H9 (cell line): ENCODE results near the gene SLC4A5. TPM values are rescaled to one million over a fixed set of nuclear protein-coding genes. Genes with fewer than 3 reads are reported as not detected.

ENCODE experiments used
- DNase-seq: peaks from one replicate; pipeline ENCODE4 v3.0.0-alpha.2; 2017
- H2AFZ ChIP-seq: one replicate; pipeline ENCODE4 v1.6.1; 2013; ENCODE audit warnings: mild to moderate bottlenecking, low read length, control low read depth, moderate library complexity
- H2AK5ac ChIP-seq: 2 replicates; pipeline ENCODE4 v1.6.1; 2013; ENCODE audit warnings: low read length, control low read depth, mixed read lengths; ENCODE audit not compliant: insufficient read length
- H2BK120ac ChIP-seq: one replicate; pipeline ENCODE4 v1.6.1; 2013; ENCODE audit warnings: low read depth, mild to moderate bottlenecking, low read length, control low read depth, inconsistent platforms; ENCODE audit not compliant: poor library complexity, severe bottlenecking
- H2BK12ac ChIP-seq: 2 replicates; pipeline ENCODE4 v1.6.1; 2013; ENCODE audit warnings: low read length, control low read depth, mixed read lengths, low read depth; ENCODE audit not compliant: insufficient read length
- H2BK15ac ChIP-seq: 2 replicates; pipeline ENCODE4 v1.6.1; 2013; ENCODE audit warnings: low read depth, low read length, control low read depth
- H2BK20ac ChIP-seq: one replicate; pipeline ENCODE4 v1.6.1; 2013; ENCODE audit warnings: low read depth, mild to moderate bottlenecking, low read length, control low read depth, inconsistent platforms; ENCODE audit not compliant: poor library complexity, severe bottlenecking
- H2BK5ac ChIP-seq: 2 replicates; pipeline ENCODE4 v1.6.1; 2013; ENCODE audit warnings: low read length, control low read depth, mixed read lengths; ENCODE audit not compliant: insufficient read length
- H3K14ac ChIP-seq: 2 replicates; pipeline ENCODE4 v1.6.1; 2013; ENCODE audit warnings: low read length, control low read depth; ENCODE audit not compliant: insufficient read depth
- H3K18ac ChIP-seq: 2 replicates; pipeline ENCODE4 v1.6.1; 2013; ENCODE audit warnings: low read depth, mild to moderate bottlenecking, mixed read lengths, low read length, control low read depth; ENCODE audit not compliant: insufficient read length
- H3K23ac ChIP-seq: 2 replicates; pipeline ENCODE4 v1.6.1; 2013; ENCODE audit warnings: low read length, control low read depth, mixed read lengths, low read depth; ENCODE audit not compliant: insufficient read length
- H3K23me2 ChIP-seq: 2 replicates; pipeline ENCODE4 v1.6.1; 2013; ENCODE audit warnings: low read depth, mild to moderate bottlenecking, mixed read lengths, low read length, control low read depth; ENCODE audit not compliant: insufficient read length, poor library complexity, severe bottlenecking
- H3K27ac ChIP-seq: 2 replicates; pipeline ENCODE4 v1.5.1; 2013; ENCODE audit warnings: low read length, control low read depth, mixed read lengths, low read depth; ENCODE audit not compliant: insufficient read length
- H3K27me3 ChIP-seq: 2 replicates; pipeline ENCODE4 v1.6.1; 2013; ENCODE audit warnings: low read length, control low read depth, inconsistent platforms; ENCODE audit not compliant: insufficient read depth
- H3K4ac ChIP-seq: 2 replicates; pipeline ENCODE4 v1.6.1; 2013; ENCODE audit warnings: low read depth, mild to moderate bottlenecking, control low read depth, inconsistent platforms, low read length, moderate library complexity
- H3K4me1 ChIP-seq: 2 replicates; pipeline ENCODE4 v1.6.1; 2013; ENCODE audit warnings: low read length, control low read depth, inconsistent platforms; ENCODE audit not compliant: insufficient read depth
- H3K4me2 ChIP-seq: 2 replicates; pipeline ENCODE4 v1.6.1; 2013; ENCODE audit warnings: low read length, control low read depth, mixed read lengths; ENCODE audit not compliant: insufficient read length, insufficient read depth
- H3K56ac ChIP-seq: 2 replicates; pipeline ENCODE4 v1.6.1; 2013; ENCODE audit warnings: low read depth, mild to moderate bottlenecking, mixed read lengths, low read length, control low read depth; ENCODE audit not compliant: insufficient read length
- H3K79me1 ChIP-seq: 2 replicates; pipeline ENCODE4 v1.6.1; 2013; ENCODE audit warnings: low read depth, mild to moderate bottlenecking, moderate library complexity, low read length, control low read depth, inconsistent platforms; ENCODE audit not compliant: insufficient read depth, poor library complexity, severe bottlenecking
- H3K79me2 ChIP-seq: 2 replicates; pipeline ENCODE4 v1.6.1; 2013; ENCODE audit warnings: low read length, control low read depth, inconsistent platforms; ENCODE audit not compliant: insufficient read depth
- H3K9ac ChIP-seq: 2 replicates; pipeline ENCODE4 v1.6.1; 2013; ENCODE audit warnings: low read length, control low read depth, mixed read lengths; ENCODE audit not compliant: insufficient read length; ENCODE audit errors: extremely low read depth
- H3K9me3 ChIP-seq: one replicate; pipeline ENCODE4 v1.6.1; 2013; ENCODE audit warnings: low read depth, low read length, inconsistent platforms; ENCODE audit not compliant: control insufficient read depth
- H3T11ph ChIP-seq: one replicate; pipeline ENCODE4 v1.6.1; 2013; ENCODE audit warnings: mild to moderate bottlenecking, low read length, control low read depth, inconsistent platforms
- H4K20me1 ChIP-seq: one replicate; pipeline ENCODE4 v1.6.1; 2013; ENCODE audit not compliant: control insufficient read depth, insufficient read length, insufficient read depth
- H4K5ac ChIP-seq: 2 replicates; pipeline ENCODE4 v1.6.1; 2013; ENCODE audit warnings: low read depth, mild to moderate bottlenecking, mixed read lengths, low read length, control low read depth; ENCODE audit not compliant: insufficient read length
- H4K8ac ChIP-seq: replicated peaks from 2 replicates; pipeline ENCODE4 v1.6.1; 2013; ENCODE audit warnings: low read length, control low read depth, mixed read lengths, low read depth; ENCODE audit not compliant: insufficient read length
- H4K91ac ChIP-seq: 2 replicates; pipeline ENCODE4 v1.6.1; 2013; ENCODE audit warnings: low read depth, mild to moderate bottlenecking, moderate library complexity, mixed read lengths, low read length, control low read depth; ENCODE audit not compliant: insufficient read length
- H3K27ac Mint-ChIP-seq, 3 experiments: 2 replicates in 2 of 3; 3 replicates in 1 of 3; pipeline ENCODE4 v1.8.0; 2020 to 2021; ENCODE audit warnings: mixed read lengths in 3 of 3, mild to moderate bottlenecking in 1 of 3, moderate library complexity in 1 of 3
- H3K27me3 Mint-ChIP-seq: 2 replicates; pipeline ENCODE4 v1.8.0; 2021; ENCODE audit warnings: low read depth, mild to moderate bottlenecking, moderate library complexity, mixed read lengths
- H3K36me3 Mint-ChIP-seq, 3 experiments: 2 replicates in 2 of 3; 3 replicates in 1 of 3; pipeline ENCODE4 v1.8.0; 2020 to 2021; ENCODE audit warnings: low read depth in 3 of 3, mixed read lengths in 3 of 3; ENCODE audit not compliant: insufficient read depth in 1 of 3
- H3K4me1 Mint-ChIP-seq, 2 experiments: 2 replicates each; pipeline ENCODE4 v1.8.0; 2020; ENCODE audit warnings: mixed read lengths in 2 of 2
- H3K4me3 Mint-ChIP-seq, 2 experiments: 2 replicates in 1 of 2; 3 replicates in 1 of 2; pipeline ENCODE4 v1.8.0; 2020 to 2021; ENCODE audit warnings: mild to moderate bottlenecking in 2 of 2, mixed read lengths in 2 of 2, moderate library complexity in 1 of 2
- H3K9me3 Mint-ChIP-seq, 2 experiments: 2 replicates in 1 of 2; 3 replicates in 1 of 2; pipeline ENCODE4 v1.8.0; 2020; ENCODE audit warnings: mild to moderate bottlenecking in 2 of 2, mixed read lengths in 2 of 2, moderate library complexity in 1 of 2
- CTCF ChIP-seq: fragments of 200-600 bp; sonication (generic); conservative IDR thresholded peaks from 3 replicates; pipeline ENCODE4 v1.8.0; 2021; ENCODE audit warnings: antibody characterized with exemption, mild to moderate bottlenecking
- WGBS: extraction: QIAGEN DNeasy Blood & Tissue Kit; methylation state at CpG from one replicate; pipeline ENCODE4 v1.1.7; 2013; ENCODE audit warnings: missing lambda C conversion rate, low lambda C conversion rate, mixed read lengths; ENCODE audit not compliant: insufficient read length; ENCODE audit errors: extremely low coverage; 5-methylcytosine and 5-hydroxymethylcytosine counted together
- total RNA-seq: library from RNA; stranded (reverse); gene quantifications from 2 replicates; pipeline ENCODE4 v1.2.1, GENCODE V29; 2021

Gene SLC4A5
- total RNA-seq, 1 experiment from 2014 or later = 0.50 TPM

DNA sequence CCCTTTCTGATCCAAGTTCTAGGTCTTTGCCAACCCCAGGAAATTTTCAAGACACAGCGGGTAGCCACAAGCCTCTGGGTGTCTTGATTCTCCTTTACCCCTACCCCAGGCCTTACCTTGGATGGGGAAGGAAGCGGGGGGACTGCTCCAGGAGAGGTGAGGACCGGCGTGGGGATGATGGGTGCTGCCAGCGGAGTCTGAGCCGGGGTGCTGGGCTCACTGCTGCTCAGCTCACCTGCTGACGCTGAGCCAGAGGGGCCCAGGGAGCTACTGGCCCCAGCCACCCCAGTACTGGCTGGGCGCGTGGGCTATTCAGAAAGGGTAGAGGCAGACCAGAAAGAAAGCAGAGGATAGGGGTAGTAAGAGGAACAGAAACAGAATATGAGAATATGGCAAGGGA lies 28.2 kb upstream of the SLC4A5 start:
- Histone ChIP-seq H3K14ac (no peak overlapping the region), H2AFZ (no peak overlapping the region), H3K4me1 (peaks cover 7% of the 10 kb centered on the region), H3K4me2 (no peak overlapping the region), H4K5ac (no peak overlapping the region), H2BK20ac (no peak overlapping the region), H3K56ac (no peak overlapping the region), H2AK5ac (no peak overlapping the region), H2BK12ac (no peak overlapping the region), H3K4ac (no peak overlapping the region), H2BK120ac (no peak overlapping the region), H3K23me2 (no peaks in the 10 kb centered on the region), H3K27me3 (no peaks in the 10 kb centered on the region), H2BK15ac (no peak overlapping the region), H3K18ac (no peak overlapping the region), H3K79me1 (no peaks in the 10 kb centered on the region), H3K23ac (no peak overlapping the region), H4K8ac (no peak overlapping the region), H2BK5ac (no peak overlapping the region), H3T11ph (no peak overlapping the region), H3K9me3 (no peaks in the 10 kb centered on the region), H4K91ac (no peak overlapping the region), H3K27ac (no peak overlapping the region), H3K79me2 (no peaks in the 10 kb centered on the region), H4K20me1 (no peaks in the 10 kb centered on the region), H3K9ac (no peak overlapping the region)
- H3K4me1 Mint-ChIP-seq = peaks cover 24 to 28% of the 10 kb centered on the region in 2 experiments
- no peak for TF ChIP-seq CTCF
- no peak overlapping the region for H3K4me3 Mint-ChIP-seq
- no peaks in the 10 kb centered on the region for H3K9me3 Mint-ChIP-seq
- WGBS = no CpG with 5 or more reads among the region's 9 CpGs
- no peaks in the 10 kb centered on the region for H3K27me3 Mint-ChIP-seq
- H3K27ac Mint-ChIP-seq = peak overlapping the region in 1 of 3 experiments; percentile 39; a peak in 1 of 7 replicates
- H3K36me3 Mint-ChIP-seq = peaks cover 43 to 59% (median 59%) of the 10 kb centered on the region in 3 experiments
- no peak for DNase-seq
